H1 (cell line): Measurements from ENCODE around the gene FAM234A. TPM values are rescaled to one million over a fixed set of nuclear protein-coding genes. Genes with fewer than 3 reads are reported as not detected.

Source experiments
- NRF1 ChIP-seq: IDR thresholded peaks from 2 replicates; pipeline ENCODE4 v1.6.1; 2011; ENCODE audit warnings: mild to moderate bottlenecking, low read depth, low read length, improper control_type of control experiment
- SP1 ChIP-seq: IDR thresholded peaks from 2 replicates; pipeline ENCODE4 v1.6.1; 2011; ENCODE audit warnings: low read depth, low read length
- TAF1 ChIP-seq: IDR thresholded peaks from 2 replicates; pipeline ENCODE4 v1.6.1; 2011; ENCODE audit warnings: mild to moderate bottlenecking, low read depth, low read length
- TBP ChIP-seq: IDR thresholded peaks from 2 replicates; pipeline ENCODE4 v1.6.1; 2011; ENCODE audit warnings: low read depth, low read length, improper control_type of control experiment
- polyA plus RNA-seq, 7 experiments: library from polyadenylated mRNA; depleted of rRNA in 3 of 7; stranded (reverse) in 5 of 7; unstranded in 2 of 7; fragments of >200 nt in 5 of 7; fragments of 200-250 nt in 2 of 7; gene quantifications; 1 replicate in 5 of 7; 2 replicates in 1 of 7; 4 replicates in 1 of 7; pipeline versions ENCODE4 v1.2.1 to v1.2.3, GENCODE V29; 2011 to 2013; ENCODE audit warnings: missing spikeins in 2 of 7, mixed read lengths in 2 of 7
- total RNA-seq: library from RNA; stranded (reverse); fragmentation: NEBNext Ultra II Directional; extraction: Animal tissue kit (Norgen Biotek cat#: 25700); gene quantifications from 2 replicates; pipeline ENCODE4 v1.2.1, GENCODE V29; 2021

Gene FAM234A
- total and polyA plus RNA-seq, 2 of the 8 experiments (the other 6 are each of a cell fraction or from before 2014, with no cell fraction given): 80.6 to 104 TPM

- TF ChIP-seq TBP (no peak), TAF1 (no peak), SP1 (no peak), NRF1 (no peak)
Observed at GRCh38 chr16:254461-254860, 19.8 kb downstream of the FAM234A start (continued).
